GM10248 (cell line): Measurements from ENCODE around the gene CNGA4.
"Not testable (repeated sequence)": the region's sequence is repeated elsewhere in the genome, so short reads cannot be mapped to it uniquely, and the experiment has no call there.

Experiments used
- CTCF ChIA-PET: fragments of 300-600 bp; sonication (Branson Sonifier 250); formaldehyde crosslinking; extraction: SDS; loops from one replicate; lab custom pipeline; 2021; ENCODE audit warnings: antibody characterized with exemption; lab: Yijun Ruan, JAX
- POLR2A ChIA-PET: fragments of 350-650 bp; sonication (Branson Sonifier 250); formaldehyde crosslinking; extraction: SDS; loops from one replicate; lab custom pipeline; 2020; ENCODE audit warnings: antibody characterized with exemption; lab: Yijun Ruan, JAX
- DNase-seq: peaks from one replicate; pipeline ENCODE4 v3.0.0; 2012; ENCODE audit errors: extremely low spot score
- TF ChIP-seq, protein P1 (sequence below): IDR thresholded peaks from 2 replicates; pipeline ENCODE4 v1.5.1; 2012; ENCODE audit warnings: mild to moderate bottlenecking, low read depth; ENCODE audit errors: extremely low read depth, missing control alignments, control extremely low read depth

Gene CNGA4

GRCh38 chr11:6237761-6238302, 1.1 kb upstream of the CNGA4 start:
- CTCF ChIA-PET: interaction anchor here (1.0 to 4.2 kb wide), 5 partner anchors 12 to 141 kb away, joined by 4 to 45 read pairs (median 9); no protein-coding TSS in a partner anchor

GRCh38 chr11:6240139-6240538, 1.2 kb downstream of the CNGA4 start:
- DNase-seq: no peak
- TF ChIP-seq, protein P1, sequence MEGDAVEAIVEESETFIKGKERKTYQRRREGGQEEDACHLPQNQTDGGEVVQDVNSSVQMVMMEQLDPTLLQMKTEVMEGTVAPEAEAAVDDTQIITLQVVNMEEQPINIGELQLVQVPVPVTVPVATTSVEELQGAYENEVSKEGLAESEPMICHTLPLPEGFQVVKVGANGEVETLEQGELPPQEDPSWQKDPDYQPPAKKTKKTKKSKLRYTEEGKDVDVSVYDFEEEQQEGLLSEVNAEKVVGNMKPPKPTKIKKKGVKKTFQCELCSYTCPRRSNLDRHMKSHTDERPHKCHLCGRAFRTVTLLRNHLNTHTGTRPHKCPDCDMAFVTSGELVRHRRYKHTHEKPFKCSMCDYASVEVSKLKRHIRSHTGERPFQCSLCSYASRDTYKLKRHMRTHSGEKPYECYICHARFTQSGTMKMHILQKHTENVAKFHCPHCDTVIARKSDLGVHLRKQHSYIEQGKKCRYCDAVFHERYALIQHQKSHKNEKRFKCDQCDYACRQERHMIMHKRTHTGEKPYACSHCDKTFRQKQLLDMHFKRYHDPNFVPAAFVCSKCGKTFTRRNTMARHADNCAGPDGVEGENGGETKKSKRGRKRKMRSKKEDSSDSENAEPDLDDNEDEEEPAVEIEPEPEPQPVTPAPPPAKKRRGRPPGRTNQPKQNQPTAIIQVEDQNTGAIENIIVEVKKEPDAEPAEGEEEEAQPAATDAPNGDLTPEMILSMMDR: no peak
- ChIA-PET CTCF (interaction anchor here (1.0 to 4.1 kb wide), 3 partner anchors 11 to 203 kb away, joined by 3 to 30 read pairs (median 3); no protein-coding TSS in a partner anchor), POLR2A (no interaction called here)

More at GRCh38 chr11:6237761-6238302, 1.1 kb upstream of the CNGA4 start:
- TF ChIP-seq, protein P1: no peak
- DNase-seq: no peak
- POLR2A ChIA-PET: no interaction called here

GRCh38 chr11:6240781-6241180, 1.9 kb downstream of the CNGA4 start:
- no peak for DNase-seq
- TF ChIP-seq, protein P1: no peak
- POLR2A ChIA-PET: no interaction called here
- CTCF ChIA-PET: interaction anchor here (1.0 to 4.1 kb wide), 3 partner anchors 10 to 202 kb away, joined by 3 to 30 read pairs (median 3); no protein-coding TSS in a partner anchor

DNA sequence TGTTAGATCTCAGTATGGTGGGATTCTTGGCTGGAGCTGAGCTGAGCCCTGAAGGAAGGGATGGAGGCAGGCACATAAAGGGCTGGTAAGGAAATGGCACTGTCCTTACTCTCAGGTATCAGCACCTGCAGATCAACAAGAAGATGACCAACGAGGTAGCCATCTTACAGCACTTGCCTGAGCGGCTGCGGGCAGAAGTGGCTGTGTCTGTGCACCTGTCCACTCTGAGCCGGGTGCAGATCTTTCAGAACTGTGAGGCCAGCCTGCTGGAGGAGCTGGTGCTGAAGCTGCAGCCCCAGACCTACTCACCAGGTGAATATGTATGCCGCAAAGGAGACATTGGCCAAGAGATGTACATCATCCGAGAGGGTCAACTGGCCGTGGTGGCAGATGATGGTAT, 2.4 kb downstream of the CNGA4 start:
- ChIA-PET CTCF (interaction anchor here (1.0 to 4.1 kb wide), 3 partner anchors 10 to 202 kb away, joined by 3 to 30 read pairs (median 4); no protein-coding TSS in a partner anchor), POLR2A (no interaction called here)
- TF ChIP-seq, protein P1: no peak
- DNase-seq: no peak

- TF ChIP-seq, protein P1: no peak
- no peak for DNase-seq
- CTCF ChIA-PET: no interaction called here
- POLR2A ChIA-PET: no interaction called here
Observed at GRCh38 chr11:6245536-6245935, 6.6 kb downstream of the CNGA4 start.

- TF ChIP-seq, protein P1: no peak
- POLR2A ChIA-PET: no interaction called here
- DNase-seq: no peak
- CTCF ChIA-PET: interaction anchor here (2.1 to 8.3 kb wide), 4 partner anchors 12 to 104 kb away, joined by 7 to 115 read pairs (median 38); partner anchors contain the start of genes CCKBR and FHIP1B
Observed at GRCh38 chr11:6248248-6248647, 9.4 kb downstream of the CNGA4 start.

DNA sequence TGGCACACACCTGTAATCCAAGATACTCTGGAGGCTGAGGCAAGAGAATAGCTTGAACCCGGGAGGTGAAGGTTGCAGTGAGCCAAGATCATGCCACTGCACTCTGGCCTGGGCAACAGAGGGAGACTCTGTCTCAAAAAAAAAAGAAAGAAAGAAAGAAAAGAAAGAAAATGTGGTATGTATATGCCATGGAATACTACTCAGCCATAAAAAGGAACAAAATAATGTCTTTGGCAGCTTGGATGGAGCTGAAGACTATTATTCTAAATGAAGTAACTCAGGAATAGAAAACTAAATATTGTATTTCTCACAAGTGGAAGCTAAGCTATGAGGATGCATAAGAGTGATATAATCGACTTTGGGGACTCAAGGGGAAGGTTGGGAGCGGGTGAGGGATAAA, 10.0 kb downstream of the CNGA4 start:
- CTCF ChIA-PET: interaction anchor here (1.0 to 8.3 kb wide), 8 partner anchors 11 to 195 kb away, joined by 3 to 115 read pairs (median 19); partner anchors contain the start of genes CCKBR and FHIP1B
- DNase-seq, POLR2A ChIA-PET: not testable (repeated sequence)
